WTC11 (cell line): Measurements from ENCODE around the gene HLCS. TPM values are rescaled to one million over a fixed set of nuclear protein-coding genes. Genes with fewer than 3 reads are reported as not detected.

Experiments
- ATAC-seq: fragments of 200-7000 bp; cut with Tn5 transposase; 2 replicates; pipeline ENCODE4 v1.10.0; 2021; ENCODE audit warnings: mild to moderate bottlenecking, moderate library complexity
- CTCF ChIA-PET: fragments of 300-600 bp; sonication (Branson Sonifier 250); formaldehyde crosslinking; loops from one replicate; lab custom pipeline; 2021; ENCODE audit warnings: antibody characterized with exemption; lab: Charles Lee
- POLR2A ChIA-PET: fragments of 350-600 bp; sonication (Branson Sonifier 250); formaldehyde crosslinking; loops from one replicate; lab custom pipeline; 2021; ENCODE audit warnings: antibody characterized with exemption; lab: Charles Lee
- DNase-seq: peaks from one replicate; pipeline ENCODE4 v3.0.0; 2021; ENCODE audit warnings: low spot score
- H3K27ac Mint-ChIP-seq: 2 replicates; pipeline ENCODE4 v1.8.0; 2021; ENCODE audit warnings: mixed read lengths
- H3K27me3 Mint-ChIP-seq: 2 replicates; pipeline ENCODE4 v1.8.0; 2021; ENCODE audit warnings: low read depth, mild to moderate bottlenecking, moderate library complexity, mixed read lengths
- H3K36me3 Mint-ChIP-seq: 2 replicates; pipeline ENCODE4 v1.8.0; 2021; ENCODE audit warnings: mixed read lengths
- H3K4me1 Mint-ChIP-seq: 2 replicates; pipeline ENCODE4 v1.8.0; 2022; ENCODE audit warnings: mixed read lengths
- H3K4me3 Mint-ChIP-seq: 2 replicates; pipeline ENCODE4 v1.8.0; 2021; ENCODE audit warnings: mild to moderate bottlenecking, moderate library complexity, mixed read lengths
- H3K9me3 Mint-ChIP-seq: 2 replicates; pipeline ENCODE4 v1.8.0; 2021; ENCODE audit warnings: mixed read lengths
- CREM ChIP-seq: sonication (generic); formaldehyde crosslinking; IDR thresholded peaks from 2 replicates; pipeline ENCODE4 v1.8.1; 2022; ENCODE audit warnings: mild to moderate bottlenecking, missing genetic modification reagents, moderate library complexity
- GRHL2 ChIP-seq: fragments of 250-450 bp; sonication (Bioruptor Pico); IDR thresholded peaks from 2 replicates; pipeline ENCODE4 v1.8.0; 2022; ENCODE audit warnings: mild to moderate bottlenecking, moderate library complexity; ENCODE audit not compliant: insufficient replicate concordance, severe bottlenecking
- HMGA2 ChIP-seq: fragments of 250-450 bp; sonication (Bioruptor Pico); IDR thresholded peaks from 2 replicates; pipeline ENCODE4 v1.4.0; 2021; ENCODE audit warnings: mild to moderate bottlenecking, moderate library complexity
- PRRX2 ChIP-seq: fragments of 250-450 bp; sonication (Bioruptor Pico); IDR thresholded peaks from 2 replicates; pipeline ENCODE4 v1.8.0; 2021; ENCODE audit warnings: mild to moderate bottlenecking
- TEAD4 ChIP-seq: sonication (generic); formaldehyde crosslinking; IDR thresholded peaks from 2 replicates; pipeline ENCODE4 v1.8.0; 2022; ENCODE audit warnings: mild to moderate bottlenecking, missing genetic modification reagents
- TP53 ChIP-seq: sonication (generic); formaldehyde crosslinking; IDR thresholded peaks from 2 replicates; pipeline ENCODE4 v1.8.1; 2023; ENCODE audit warnings: mild to moderate bottlenecking, missing genetic modification reagents
- ZBTB21 ChIP-seq: sonication (generic); formaldehyde crosslinking; IDR thresholded peaks from 2 replicates; pipeline ENCODE4 v1.8.1; 2023; ENCODE audit warnings: mild to moderate bottlenecking, missing genetic modification reagents, borderline replicate concordance
- ZNF121 ChIP-seq: sonication (generic); formaldehyde crosslinking; IDR thresholded peaks from 2 replicates; pipeline ENCODE4 v1.8.0; 2023; ENCODE audit warnings: missing genetic modification reagents
- ZNF317 ChIP-seq: sonication (generic); formaldehyde crosslinking; IDR thresholded peaks from 2 replicates; pipeline ENCODE4 v1.8.1; 2023; ENCODE audit warnings: low read depth, mild to moderate bottlenecking, moderate library complexity, missing genetic modification reagents, borderline replicate concordance
- ZNF423 ChIP-seq: fragments of 250-450 bp; sonication (Bioruptor Pico); IDR thresholded peaks from 2 replicates; pipeline ENCODE4 v2.1.2; 2022; ENCODE audit warnings: mild to moderate bottlenecking, moderate library complexity
- ZNF671 ChIP-seq: fragments of 250-450 bp; sonication (Bioruptor Pico); IDR thresholded peaks from 2 replicates; pipeline ENCODE4 v1.8.0; 2021; ENCODE audit warnings: mild to moderate bottlenecking
- total RNA-seq: library from RNA; stranded (reverse); gene quantifications from 3 replicates; pipeline ENCODE4 v1.2.3, GENCODE V29; 2021
- TF ChIP-seq, protein P1 (sequence below): fragments of 250-450 bp; sonication (Bioruptor Pico); IDR thresholded peaks from 2 replicates; pipeline ENCODE4 v1.9.0; 2021; ENCODE audit warnings: moderate library complexity, mild to moderate bottlenecking, inconsistent platforms, borderline replicate concordance
- TF ChIP-seq, protein P2 (sequence below): sonication (generic); formaldehyde crosslinking; IDR thresholded peaks from 2 replicates; pipeline ENCODE4 v1.8.0; 2023; ENCODE audit warnings: mild to moderate bottlenecking, missing genetic modification reagents
- TF ChIP-seq, protein P3 (sequence below): sonication (generic); formaldehyde crosslinking; IDR thresholded peaks from 2 replicates; pipeline ENCODE4 v1.8.0; 2023; ENCODE audit warnings: missing genetic modification reagents, mild to moderate bottlenecking, borderline replicate concordance
- TF ChIP-seq, protein P4 (sequence below): sonication (generic); formaldehyde crosslinking; IDR thresholded peaks from 2 replicates; pipeline ENCODE4 v1.8.1; 2022; ENCODE audit warnings: mild to moderate bottlenecking, missing genetic modification reagents, moderate library complexity, borderline replicate concordance
- TF ChIP-seq, protein P5 (sequence below): sonication (generic); formaldehyde crosslinking; conservative IDR thresholded peaks from 2 replicates; pipeline ENCODE4 v1.8.1; 2023; ENCODE audit warnings: mild to moderate bottlenecking, low read depth, missing genetic modification reagents, moderate library complexity
- TF ChIP-seq, protein P6 (sequence below): sonication (generic); formaldehyde crosslinking; IDR thresholded peaks from 2 replicates; pipeline ENCODE4 v1.8.1; 2023; ENCODE audit warnings: mild to moderate bottlenecking, missing genetic modification reagents, borderline replicate concordance

The HLCS gene
- total RNA-seq, 1 experiment from 2014 or later = 9.3 TPM

DNA sequence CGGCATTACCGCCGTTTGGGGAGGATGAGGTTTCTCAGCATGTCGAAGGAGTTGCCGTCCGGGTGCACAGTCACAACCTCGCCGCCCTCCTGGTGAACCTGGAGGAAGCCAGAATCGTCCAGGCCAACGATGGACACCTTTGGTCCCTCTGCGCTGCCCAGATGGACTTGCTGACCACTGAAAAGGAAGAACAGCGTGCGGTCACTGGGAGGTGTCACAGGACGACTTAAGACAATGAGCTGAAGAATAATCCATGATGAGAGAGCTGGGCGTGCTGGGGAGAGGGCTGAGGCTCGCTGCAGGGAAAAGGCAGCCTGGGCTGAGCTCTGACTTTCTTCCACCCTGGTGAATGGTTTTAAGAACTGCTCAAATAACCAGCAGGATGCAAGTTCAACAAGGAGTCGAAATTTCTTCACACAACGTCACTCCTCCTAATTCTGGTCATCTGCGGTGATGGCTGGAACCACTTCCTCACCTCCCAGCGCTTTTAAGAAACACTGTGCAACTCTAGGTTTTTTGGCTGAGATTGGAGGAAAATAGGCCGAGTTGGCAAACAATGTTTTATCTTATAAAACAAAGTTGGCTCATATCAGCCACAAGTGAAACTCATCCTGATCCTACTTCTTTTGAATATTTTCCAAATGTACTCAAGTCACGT, 212.1 kb downstream of the HLCS start:
- DNase-seq (no peak), ATAC-seq (no peak)
- no peak overlapping the region for H3K4me3 Mint-ChIP-seq
- ChIA-PET POLR2A (no interaction called here), CTCF (interaction anchor here (0.8 to 3.1 kb wide), 5 partner anchors 10 to 163 kb away, joined by 3 to 15 read pairs (median 4); no protein-coding TSS in a partner anchor)
- peaks cover 44% of the 10 kb centered on the region for H3K4me1 Mint-ChIP-seq
- H3K36me3 Mint-ChIP-seq = no peaks in the 10 kb centered on the region
- no peaks in the 10 kb centered on the region for H3K9me3 Mint-ChIP-seq
- H3K27ac Mint-ChIP-seq = no peak overlapping the region
- peaks cover 8% of the 10 kb centered on the region for H3K27me3 Mint-ChIP-seq
- TF ChIP-seq, protein P1, sequence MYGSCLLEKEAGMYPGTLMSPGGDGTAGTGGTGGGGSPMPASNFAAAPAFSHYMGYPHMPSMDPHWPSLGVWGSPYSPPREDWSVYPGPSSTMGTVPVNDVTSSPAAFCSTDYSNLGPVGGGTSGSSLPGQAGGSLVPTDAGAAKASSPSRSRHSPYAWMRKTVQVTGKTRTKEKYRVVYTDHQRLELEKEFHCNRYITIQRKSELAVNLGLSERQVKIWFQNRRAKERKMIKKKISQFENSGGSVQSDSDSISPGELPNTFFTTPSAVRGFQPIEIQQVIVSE (CRISPR knock-in tag) = no peak
- no peak for TF ChIP-seq ZNF671 (CRISPR knock-in tag)
- TF ChIP-seq HMGA2 = no peak
- TF ChIP-seq TP53 (CRISPR knock-in tag) = no peak
- TF ChIP-seq, protein P2, sequence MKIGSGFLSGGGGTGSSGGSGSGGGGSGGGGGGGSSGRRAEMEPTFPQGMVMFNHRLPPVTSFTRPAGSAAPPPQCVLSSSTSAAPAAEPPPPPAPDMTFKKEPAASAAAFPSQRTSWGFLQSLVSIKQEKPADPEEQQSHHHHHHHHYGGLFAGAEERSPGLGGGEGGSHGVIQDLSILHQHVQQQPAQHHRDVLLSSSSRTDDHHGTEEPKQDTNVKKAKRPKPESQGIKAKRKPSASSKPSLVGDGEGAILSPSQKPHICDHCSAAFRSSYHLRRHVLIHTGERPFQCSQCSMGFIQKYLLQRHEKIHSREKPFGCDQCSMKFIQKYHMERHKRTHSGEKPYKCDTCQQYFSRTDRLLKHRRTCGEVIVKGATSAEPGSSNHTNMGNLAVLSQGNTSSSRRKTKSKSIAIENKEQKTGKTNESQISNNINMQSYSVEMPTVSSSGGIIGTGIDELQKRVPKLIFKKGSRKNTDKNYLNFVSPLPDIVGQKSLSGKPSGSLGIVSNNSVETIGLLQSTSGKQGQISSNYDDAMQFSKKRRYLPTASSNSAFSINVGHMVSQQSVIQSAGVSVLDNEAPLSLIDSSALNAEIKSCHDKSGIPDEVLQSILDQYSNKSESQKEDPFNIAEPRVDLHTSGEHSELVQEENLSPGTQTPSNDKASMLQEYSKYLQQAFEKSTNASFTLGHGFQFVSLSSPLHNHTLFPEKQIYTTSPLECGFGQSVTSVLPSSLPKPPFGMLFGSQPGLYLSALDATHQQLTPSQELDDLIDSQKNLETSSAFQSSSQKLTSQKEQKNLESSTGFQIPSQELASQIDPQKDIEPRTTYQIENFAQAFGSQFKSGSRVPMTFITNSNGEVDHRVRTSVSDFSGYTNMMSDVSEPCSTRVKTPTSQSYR (CRISPR knock-in tag) = no peak
- TF ChIP-seq, all 79 proteins: peak for 0

DNA sequence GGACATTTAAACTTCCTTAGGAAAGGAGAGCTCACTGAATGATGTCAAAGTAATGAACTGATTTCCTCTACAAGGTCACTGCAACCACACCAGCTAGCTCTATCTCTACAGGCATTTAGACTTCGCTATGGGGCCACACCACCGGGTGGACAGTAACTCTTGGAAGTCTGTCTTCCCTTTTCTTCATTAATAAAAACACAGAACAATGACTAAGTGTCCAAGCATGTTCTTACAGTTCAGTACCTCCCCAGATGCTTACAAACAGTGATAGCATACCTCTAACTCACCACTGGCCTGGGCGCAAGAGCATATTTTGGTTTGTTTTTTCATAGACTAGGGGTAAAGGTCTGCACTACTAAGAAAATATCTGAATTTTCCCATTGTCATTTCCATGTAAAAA, 212.9 kb downstream of the HLCS start:
- CTCF ChIA-PET = interaction anchor here (1.7 to 3.1 kb wide), 2 partner anchors 101 to 164 kb away, joined by 6 to 15 read pairs; no protein-coding TSS in a partner anchor
- POLR2A ChIA-PET = no interaction called here
- TF ChIP-seq ZNF121 (CRISPR knock-in tag) (no peak), ZNF317 (no peak), GRHL2 (CRISPR knock-in tag) (no peak), CREM (no peak), PRRX2 (no peak), ZBTB21 (no peak), ZNF423 (CRISPR knock-in tag) (no peak), TEAD4 (CRISPR knock-in tag) (no peak)
- TF ChIP-seq, protein P1 (CRISPR knock-in tag) = no peak
- TF ChIP-seq, protein P3, sequence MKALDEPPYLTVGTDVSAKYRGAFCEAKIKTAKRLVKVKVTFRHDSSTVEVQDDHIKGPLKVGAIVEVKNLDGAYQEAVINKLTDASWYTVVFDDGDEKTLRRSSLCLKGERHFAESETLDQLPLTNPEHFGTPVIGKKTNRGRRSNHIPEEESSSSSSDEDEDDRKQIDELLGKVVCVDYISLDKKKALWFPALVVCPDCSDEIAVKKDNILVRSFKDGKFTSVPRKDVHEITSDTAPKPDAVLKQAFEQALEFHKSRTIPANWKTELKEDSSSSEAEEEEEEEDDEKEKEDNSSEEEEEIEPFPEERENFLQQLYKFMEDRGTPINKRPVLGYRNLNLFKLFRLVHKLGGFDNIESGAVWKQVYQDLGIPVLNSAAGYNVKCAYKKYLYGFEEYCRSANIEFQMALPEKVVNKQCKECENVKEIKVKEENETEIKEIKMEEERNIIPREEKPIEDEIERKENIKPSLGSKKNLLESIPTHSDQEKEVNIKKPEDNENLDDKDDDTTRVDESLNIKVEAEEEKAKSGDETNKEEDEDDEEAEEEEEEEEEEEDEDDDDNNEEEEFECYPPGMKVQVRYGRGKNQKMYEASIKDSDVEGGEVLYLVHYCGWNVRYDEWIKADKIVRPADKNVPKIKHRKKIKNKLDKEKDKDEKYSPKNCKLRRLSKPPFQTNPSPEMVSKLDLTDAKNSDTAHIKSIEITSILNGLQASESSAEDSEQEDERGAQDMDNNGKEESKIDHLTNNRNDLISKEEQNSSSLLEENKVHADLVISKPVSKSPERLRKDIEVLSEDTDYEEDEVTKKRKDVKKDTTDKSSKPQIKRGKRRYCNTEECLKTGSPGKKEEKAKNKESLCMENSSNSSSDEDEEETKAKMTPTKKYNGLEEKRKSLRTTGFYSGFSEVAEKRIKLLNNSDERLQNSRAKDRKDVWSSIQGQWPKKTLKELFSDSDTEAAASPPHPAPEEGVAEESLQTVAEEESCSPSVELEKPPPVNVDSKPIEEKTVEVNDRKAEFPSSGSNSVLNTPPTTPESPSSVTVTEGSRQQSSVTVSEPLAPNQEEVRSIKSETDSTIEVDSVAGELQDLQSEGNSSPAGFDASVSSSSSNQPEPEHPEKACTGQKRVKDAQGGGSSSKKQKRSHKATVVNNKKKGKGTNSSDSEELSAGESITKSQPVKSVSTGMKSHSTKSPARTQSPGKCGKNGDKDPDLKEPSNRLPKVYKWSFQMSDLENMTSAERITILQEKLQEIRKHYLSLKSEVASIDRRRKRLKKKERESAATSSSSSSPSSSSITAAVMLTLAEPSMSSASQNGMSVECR (CRISPR knock-in tag) = no peak
- TF ChIP-seq, protein P4, sequence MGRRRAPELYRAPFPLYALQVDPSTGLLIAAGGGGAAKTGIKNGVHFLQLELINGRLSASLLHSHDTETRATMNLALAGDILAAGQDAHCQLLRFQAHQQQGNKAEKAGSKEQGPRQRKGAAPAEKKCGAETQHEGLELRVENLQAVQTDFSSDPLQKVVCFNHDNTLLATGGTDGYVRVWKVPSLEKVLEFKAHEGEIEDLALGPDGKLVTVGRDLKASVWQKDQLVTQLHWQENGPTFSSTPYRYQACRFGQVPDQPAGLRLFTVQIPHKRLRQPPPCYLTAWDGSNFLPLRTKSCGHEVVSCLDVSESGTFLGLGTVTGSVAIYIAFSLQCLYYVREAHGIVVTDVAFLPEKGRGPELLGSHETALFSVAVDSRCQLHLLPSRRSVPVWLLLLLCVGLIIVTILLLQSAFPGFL (CRISPR knock-in tag) = no peak
- TF ChIP-seq, protein P5, sequence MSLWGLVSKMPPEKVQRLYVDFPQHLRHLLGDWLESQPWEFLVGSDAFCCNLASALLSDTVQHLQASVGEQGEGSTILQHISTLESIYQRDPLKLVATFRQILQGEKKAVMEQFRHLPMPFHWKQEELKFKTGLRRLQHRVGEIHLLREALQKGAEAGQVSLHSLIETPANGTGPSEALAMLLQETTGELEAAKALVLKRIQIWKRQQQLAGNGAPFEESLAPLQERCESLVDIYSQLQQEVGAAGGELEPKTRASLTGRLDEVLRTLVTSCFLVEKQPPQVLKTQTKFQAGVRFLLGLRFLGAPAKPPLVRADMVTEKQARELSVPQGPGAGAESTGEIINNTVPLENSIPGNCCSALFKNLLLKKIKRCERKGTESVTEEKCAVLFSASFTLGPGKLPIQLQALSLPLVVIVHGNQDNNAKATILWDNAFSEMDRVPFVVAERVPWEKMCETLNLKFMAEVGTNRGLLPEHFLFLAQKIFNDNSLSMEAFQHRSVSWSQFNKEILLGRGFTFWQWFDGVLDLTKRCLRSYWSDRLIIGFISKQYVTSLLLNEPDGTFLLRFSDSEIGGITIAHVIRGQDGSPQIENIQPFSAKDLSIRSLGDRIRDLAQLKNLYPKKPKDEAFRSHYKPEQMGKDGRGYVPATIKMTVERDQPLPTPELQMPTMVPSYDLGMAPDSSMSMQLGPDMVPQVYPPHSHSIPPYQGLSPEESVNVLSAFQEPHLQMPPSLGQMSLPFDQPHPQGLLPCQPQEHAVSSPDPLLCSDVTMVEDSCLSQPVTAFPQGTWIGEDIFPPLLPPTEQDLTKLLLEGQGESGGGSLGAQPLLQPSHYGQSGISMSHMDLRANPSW (CRISPR knock-in tag) = no peak
- TF ChIP-seq, protein P6, sequence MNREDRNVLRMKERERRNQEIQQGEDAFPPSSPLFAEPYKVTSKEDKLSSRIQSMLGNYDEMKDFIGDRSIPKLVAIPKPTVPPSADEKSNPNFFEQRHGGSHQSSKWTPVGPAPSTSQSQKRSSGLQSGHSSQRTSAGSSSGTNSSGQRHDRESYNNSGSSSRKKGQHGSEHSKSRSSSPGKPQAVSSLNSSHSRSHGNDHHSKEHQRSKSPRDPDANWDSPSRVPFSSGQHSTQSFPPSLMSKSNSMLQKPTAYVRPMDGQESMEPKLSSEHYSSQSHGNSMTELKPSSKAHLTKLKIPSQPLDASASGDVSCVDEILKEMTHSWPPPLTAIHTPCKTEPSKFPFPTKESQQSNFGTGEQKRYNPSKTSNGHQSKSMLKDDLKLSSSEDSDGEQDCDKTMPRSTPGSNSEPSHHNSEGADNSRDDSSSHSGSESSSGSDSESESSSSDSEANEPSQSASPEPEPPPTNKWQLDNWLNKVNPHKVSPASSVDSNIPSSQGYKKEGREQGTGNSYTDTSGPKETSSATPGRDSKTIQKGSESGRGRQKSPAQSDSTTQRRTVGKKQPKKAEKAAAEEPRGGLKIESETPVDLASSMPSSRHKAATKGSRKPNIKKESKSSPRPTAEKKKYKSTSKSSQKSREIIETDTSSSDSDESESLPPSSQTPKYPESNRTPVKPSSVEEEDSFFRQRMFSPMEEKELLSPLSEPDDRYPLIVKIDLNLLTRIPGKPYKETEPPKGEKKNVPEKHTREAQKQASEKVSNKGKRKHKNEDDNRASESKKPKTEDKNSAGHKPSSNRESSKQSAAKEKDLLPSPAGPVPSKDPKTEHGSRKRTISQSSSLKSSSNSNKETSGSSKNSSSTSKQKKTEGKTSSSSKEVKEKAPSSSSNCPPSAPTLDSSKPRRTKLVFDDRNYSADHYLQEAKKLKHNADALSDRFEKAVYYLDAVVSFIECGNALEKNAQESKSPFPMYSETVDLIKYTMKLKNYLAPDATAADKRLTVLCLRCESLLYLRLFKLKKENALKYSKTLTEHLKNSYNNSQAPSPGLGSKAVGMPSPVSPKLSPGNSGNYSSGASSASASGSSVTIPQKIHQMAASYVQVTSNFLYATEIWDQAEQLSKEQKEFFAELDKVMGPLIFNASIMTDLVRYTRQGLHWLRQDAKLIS (CRISPR knock-in tag) = no peak

More for the DNA sequence above, 212.9 kb downstream of the HLCS start:
- no peaks in the 10 kb centered on the region for H3K36me3 Mint-ChIP-seq
- no peaks in the 10 kb centered on the region for H3K9me3 Mint-ChIP-seq
- H3K4me3 Mint-ChIP-seq = no peak overlapping the region
- H3K27me3 Mint-ChIP-seq = peaks cover 16% of the 10 kb centered on the region
- H3K27ac Mint-ChIP-seq = no peak overlapping the region
- DNase-seq (no peak), ATAC-seq (no peak)
- peaks cover 52% of the 10 kb centered on the region for H3K4me1 Mint-ChIP-seq
